Mesothelial cell of epicardium (in vitro differentiated cells): ENCODE data around the gene HLA-DRB1. TPM values are rescaled to one million over a fixed set of nuclear protein-coding genes. Genes with fewer than 3 reads are reported as not detected.
"Not testable (repeated sequence)": the region's sequence is repeated elsewhere in the genome, so short reads cannot be mapped to it uniquely, and the experiment has no call there.

Experiments used
- DNase-seq, 2 experiments: peaks; one replicate each; pipeline ENCODE4 v3.0.0; 2021; ENCODE audit warnings: low spot score in 2 of 2; ENCODE audit not compliant: unreplicated experiment in 2 of 2
- H3K27ac Mint-ChIP-seq: 2 replicates; pipeline ENCODE4 v1.8.0; 2021; ENCODE audit warnings: mixed read lengths
- H3K27me3 Mint-ChIP-seq: 2 replicates; pipeline ENCODE4 v1.8.0; 2021; ENCODE audit warnings: low read depth, mixed read lengths
- H3K36me3 Mint-ChIP-seq: 2 replicates; pipeline ENCODE4 v1.8.0; 2021; ENCODE audit warnings: mixed read lengths
- H3K4me1 Mint-ChIP-seq: 2 replicates; pipeline ENCODE4 v1.8.0; 2021; ENCODE audit warnings: mixed read lengths
- H3K4me3 Mint-ChIP-seq: 2 replicates; pipeline ENCODE4 v1.8.0; 2021; ENCODE audit warnings: mild to moderate bottlenecking, moderate library complexity, mixed read lengths
- H3K9me3 Mint-ChIP-seq: 2 replicates; pipeline ENCODE4 v1.8.0; 2021; ENCODE audit warnings: mixed read lengths
- total RNA-seq: library from RNA; stranded (reverse); gene quantifications from 3 replicates; pipeline ENCODE4 v1.2.1, GENCODE V29; 2021
- TF ChIP-seq, protein P1 (sequence below): fragments of 200-600 bp; sonication (generic); IDR thresholded peaks from one replicate; pipeline ENCODE4 v1.5.0; 2021; ENCODE audit warnings: antibody characterized with exemption; ENCODE audit not compliant: unreplicated experiment

HLA-DRB1 gene
- total RNA-seq, 1 donor from 2014 or later: 4.5 TPM

DNA sequence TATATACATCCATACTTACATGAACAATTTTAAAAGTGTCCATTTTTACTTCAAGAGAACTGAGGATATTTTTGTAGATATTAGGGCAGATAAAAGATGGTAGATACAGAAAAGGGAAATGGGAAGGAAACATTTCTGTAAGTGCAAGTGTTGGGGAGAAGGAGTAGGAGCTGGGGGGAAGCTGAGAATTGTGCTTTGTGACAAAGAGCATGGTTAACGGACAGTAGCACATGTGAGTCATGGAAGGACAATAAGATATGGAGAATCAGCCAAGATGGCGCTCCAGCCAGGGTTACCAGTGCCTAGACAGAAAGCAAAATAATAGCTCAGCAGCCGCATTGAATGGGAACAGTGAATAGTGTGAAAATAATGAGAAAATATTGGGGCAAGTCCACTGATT, 12.7 kb upstream of the HLA-DRB1 start:
- DNase-seq: no peak
- H3K4me1 Mint-ChIP-seq: no peaks in the 10 kb centered on the region
- no peaks in the 10 kb centered on the region for H3K36me3 Mint-ChIP-seq
- H3K4me3 Mint-ChIP-seq: no peak overlapping the region
- no peaks in the 10 kb centered on the region for H3K27me3 Mint-ChIP-seq
- H3K27ac Mint-ChIP-seq: no peak overlapping the region
- TF ChIP-seq, protein P1, sequence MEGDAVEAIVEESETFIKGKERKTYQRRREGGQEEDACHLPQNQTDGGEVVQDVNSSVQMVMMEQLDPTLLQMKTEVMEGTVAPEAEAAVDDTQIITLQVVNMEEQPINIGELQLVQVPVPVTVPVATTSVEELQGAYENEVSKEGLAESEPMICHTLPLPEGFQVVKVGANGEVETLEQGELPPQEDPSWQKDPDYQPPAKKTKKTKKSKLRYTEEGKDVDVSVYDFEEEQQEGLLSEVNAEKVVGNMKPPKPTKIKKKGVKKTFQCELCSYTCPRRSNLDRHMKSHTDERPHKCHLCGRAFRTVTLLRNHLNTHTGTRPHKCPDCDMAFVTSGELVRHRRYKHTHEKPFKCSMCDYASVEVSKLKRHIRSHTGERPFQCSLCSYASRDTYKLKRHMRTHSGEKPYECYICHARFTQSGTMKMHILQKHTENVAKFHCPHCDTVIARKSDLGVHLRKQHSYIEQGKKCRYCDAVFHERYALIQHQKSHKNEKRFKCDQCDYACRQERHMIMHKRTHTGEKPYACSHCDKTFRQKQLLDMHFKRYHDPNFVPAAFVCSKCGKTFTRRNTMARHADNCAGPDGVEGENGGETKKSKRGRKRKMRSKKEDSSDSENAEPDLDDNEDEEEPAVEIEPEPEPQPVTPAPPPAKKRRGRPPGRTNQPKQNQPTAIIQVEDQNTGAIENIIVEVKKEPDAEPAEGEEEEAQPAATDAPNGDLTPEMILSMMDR: no peak
- H3K9me3 Mint-ChIP-seq: peaks cover 14% of the 10 kb centered on the region

DNA sequence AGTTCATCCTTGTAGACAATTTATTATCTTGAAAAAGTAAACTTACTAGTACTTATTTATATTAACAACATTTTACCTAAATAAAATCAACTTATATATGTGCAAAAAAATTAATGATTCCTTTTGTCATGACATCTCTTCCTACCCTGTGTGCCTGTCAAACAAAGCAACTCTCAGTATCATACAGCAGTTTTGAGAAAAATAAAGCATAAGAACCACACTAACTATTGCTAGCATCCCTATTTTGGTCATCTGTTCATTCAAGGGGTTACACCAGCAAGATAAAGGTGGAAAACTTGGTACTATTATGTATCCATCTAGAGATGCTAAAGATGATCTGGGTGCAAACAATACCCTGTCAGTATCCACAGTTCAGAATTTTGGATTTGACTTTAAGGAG, 7.4 kb upstream of the HLA-DRB1 start:
- TF ChIP-seq, protein P1: no peak
- Mint-ChIP-seq H3K27ac (no peak overlapping the region), H3K4me1 (no peaks in the 10 kb centered on the region), H3K36me3 (no peaks in the 10 kb centered on the region), H3K9me3 (peaks cover 19% of the 10 kb centered on the region), H3K27me3 (no peaks in the 10 kb centered on the region), H3K4me3 (no peak overlapping the region)
- DNase-seq: no peak

DNA sequence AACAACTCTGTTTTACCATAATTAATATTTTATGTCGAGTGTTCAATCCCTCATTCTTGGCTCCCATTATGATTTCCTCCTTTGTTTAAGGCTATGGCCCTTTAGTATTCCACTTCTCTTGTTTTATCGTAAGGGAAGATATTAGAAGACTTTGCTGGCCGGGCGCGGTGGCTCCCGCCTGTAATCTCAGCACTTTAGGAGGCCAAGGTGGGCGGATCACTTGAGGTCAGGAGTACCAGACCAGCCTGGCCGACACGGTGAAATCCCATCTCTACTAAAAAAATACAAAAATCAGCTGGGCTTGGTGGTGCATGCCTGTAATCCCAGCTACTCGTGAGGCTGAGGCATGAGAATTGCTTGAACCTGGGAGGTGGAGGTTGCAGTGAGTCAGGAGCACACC, 1.1 kb upstream of the HLA-DRB1 start:
- H3K36me3 Mint-ChIP-seq, H3K4me3 Mint-ChIP-seq, DNase-seq, H3K4me1 Mint-ChIP-seq, H3K27ac Mint-ChIP-seq, H3K9me3 Mint-ChIP-seq: not testable (repeated sequence)
- H3K27me3 Mint-ChIP-seq: peaks cover 16% of the 10 kb centered on the region

- Mint-ChIP-seq H3K27me3 (peaks cover 32% of the 10 kb centered on the region), H3K27ac (no peak overlapping the region), H3K36me3 (no peaks in the 10 kb centered on the region), H3K9me3 (no peaks in the 10 kb centered on the region), H3K4me1 (peaks cover 11% of the 10 kb centered on the region), H3K4me3 (no peak overlapping the region)
- TF ChIP-seq, protein P1: no peak
- DNase-seq: no peak
Observed at GRCh38 chr6:32588156-32588555, 1.5 kb downstream of the HLA-DRB1 start.

DNA sequence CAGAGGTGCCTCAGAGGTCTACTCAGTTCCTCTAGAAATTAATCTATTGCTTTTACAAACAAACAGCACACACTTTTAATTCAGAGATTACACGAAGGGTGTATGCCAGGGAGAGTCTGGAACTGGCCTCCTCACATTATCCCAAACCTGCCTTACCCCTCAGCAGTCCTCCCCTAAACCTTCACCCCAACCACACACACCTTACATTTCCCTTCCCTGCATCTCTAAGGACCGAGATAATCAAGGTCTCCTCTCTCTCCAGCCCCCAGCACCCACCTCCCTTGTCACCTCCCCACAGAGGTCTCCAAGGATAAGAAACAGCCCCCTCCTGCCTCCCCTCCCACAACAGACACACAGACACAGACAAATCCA, 6.1 kb downstream of the HLA-DRB1 start:
- Mint-ChIP-seq H3K4me3 (peak overlapping the region; percentile 77), H3K27ac (peak overlapping the region; percentile 58), H3K27me3 (peaks cover 31% of the 10 kb centered on the region), H3K4me1 (peaks cover 11% of the 10 kb centered on the region), H3K36me3 (no peaks in the 10 kb centered on the region), H3K9me3 (no peaks in the 10 kb centered on the region)
- DNase-seq: no peak
- TF ChIP-seq, protein P1: no peak

DNA sequence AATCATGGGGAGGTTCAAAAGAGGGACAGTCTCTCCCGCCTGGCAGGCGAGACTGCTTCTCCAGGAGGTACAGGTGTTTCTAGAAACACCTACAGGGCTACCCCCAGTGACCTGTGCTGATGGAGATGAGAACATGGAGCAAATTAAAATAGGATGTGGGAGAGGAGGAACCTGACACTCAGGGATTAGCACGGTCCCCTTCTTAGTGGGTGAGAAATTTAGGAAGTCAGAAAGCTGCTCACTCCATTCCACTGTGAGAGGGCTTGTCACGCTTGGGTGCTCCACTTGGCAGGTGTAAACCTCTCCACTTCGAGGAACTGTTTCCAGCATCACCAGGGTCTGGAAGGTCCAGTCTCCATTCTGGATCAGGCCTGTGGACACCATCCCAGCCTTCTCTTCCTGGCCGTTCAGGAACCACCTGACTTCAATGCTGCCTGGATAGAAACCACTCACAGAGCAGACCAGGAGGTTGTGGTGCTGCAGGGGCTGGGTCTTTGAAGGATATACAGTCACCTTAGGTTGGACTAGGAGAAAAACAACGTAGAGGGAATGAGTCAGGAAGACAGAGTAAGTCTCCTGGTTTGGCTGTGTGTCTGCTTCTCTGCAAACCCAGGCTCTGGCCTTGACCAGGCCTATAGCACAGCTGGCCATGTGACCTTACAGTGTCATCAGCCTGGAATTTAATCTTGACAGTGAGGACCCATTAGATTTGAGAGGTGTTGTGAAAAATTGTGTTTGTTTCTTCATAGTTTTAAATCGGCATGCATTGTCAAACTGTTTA, 8.1 kb downstream of the HLA-DRB1 start:
- Mint-ChIP-seq H3K27me3 (peaks cover 23% of the 10 kb centered on the region), H3K9me3 (no peaks in the 10 kb centered on the region), H3K36me3 (no peaks in the 10 kb centered on the region), H3K4me3 (no peak overlapping the region), H3K27ac (no peak overlapping the region), H3K4me1 (peaks cover 11% of the 10 kb centered on the region)
- no peak for DNase-seq
- TF ChIP-seq, protein P1: no peak
